ENCODE data around the gene CCDC86.

The CCDC86 gene

DNA sequence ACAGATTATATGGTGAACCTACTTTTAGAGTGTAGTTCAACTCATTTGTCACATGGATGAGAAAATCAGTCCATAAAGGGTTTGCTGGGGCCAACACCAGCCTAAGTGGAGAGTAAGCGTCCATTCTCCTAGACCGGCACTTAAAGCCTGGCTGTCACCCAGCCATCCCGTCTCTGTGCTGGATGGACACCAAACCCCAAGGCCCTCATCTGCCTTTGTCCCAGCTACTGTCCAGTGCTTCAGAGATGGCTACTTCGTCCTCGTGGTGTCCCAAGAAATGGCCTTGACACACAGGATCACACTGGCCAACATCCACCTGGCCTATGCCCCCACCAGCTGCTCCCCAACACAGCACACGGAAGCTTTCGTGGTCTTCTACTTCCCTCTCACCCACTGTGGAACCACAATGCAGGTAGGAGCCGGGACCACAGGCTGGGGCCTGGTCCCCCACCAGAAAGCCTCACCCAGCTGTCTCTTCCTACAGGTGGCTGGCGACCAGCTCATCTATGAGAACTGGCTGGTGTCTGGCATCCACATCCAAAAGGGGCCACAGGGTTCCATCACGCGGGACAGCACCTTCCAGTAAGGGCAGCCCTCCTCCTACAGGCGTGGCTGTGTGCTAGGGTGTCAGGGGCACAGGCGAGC, 28.9 kb downstream of the CCDC86 start:
- no peak for DNase-seq

DNA sequence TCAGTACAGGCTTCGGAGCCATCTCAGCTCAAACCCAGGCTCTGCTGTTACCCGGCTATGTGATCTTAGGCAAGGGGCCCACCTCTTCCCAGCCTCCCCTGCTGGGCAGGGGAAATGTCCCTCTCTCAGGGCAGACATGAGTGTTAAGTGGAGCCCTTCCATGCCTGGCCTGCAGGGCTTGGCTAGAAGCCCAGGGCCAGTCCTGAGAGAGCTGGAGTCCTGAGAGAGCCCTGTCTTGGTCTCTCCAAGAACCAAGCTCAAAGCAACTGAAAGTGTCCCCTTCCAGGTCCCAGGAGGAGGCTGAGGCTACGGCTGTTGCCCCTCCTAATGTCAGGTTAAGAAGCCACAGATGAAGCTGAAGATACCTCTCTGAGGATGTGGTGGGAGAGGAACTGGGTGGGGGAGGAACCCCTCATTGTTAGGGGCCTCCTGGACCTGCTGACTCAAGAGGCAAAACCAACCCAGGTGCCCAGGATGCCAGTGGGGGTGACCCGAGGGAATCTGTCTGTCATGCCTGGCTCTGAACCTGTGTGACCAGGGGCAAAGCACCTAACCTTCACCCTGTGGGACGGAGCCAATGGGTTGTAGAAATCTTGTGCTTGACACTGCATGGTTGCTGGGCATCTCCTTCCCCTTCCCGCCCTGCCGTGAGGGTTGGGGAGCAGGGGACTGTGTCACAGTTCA, 29.6 kb downstream of the CCDC86 start:
- no peak for DNase-seq

GRCh38 chr11:60872124-60872960, 30.4 kb downstream of the CCDC86 start:
- DNase-seq = no peak

DNA sequence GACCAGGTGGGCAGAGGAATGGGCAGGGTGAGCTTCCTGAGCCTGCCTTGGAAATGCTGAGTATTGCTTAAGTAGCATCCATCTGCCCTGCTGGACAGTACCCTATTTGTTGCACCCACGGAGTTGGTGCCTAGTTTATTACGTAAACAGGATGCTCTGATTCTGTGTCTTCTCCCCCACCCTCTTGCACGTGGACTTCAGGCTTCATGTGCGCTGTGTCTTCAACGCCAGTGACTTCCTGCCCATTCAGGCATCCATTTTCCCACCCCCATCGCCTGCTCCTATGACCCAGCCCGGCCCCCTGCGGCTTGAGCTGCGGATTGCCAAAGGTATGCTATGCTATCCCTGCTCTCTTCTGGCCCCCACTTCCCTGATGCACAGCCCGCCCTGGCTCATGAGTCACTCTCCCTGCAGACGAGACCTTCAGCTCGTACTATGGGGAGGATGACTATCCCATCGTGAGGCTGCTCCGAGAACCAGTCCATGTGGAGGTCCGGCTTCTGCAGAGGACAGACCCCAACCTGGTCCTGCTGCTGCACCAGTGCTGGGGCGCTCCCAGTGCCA, 31.1 kb downstream of the CCDC86 start:
- DNase-seq = no peak

DNA sequence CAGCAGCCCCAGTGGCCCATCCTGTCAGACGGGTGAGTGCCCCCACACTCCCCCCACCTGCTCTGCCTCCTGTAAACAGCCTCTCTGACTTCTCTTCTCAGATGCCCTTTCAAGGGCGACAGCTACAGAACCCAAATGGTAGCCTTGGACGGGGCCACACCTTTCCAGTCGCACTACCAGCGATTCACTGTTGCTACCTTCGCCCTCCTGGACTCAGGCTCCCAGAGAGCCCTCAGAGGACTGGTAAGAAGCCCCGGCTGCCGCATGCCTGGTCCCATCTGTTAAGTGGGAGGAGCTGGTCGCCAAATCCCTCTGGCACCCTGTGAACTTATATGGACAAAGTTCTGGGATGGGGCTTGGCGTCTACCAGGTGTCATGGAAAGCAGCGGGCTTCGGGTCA, 31.6 kb downstream of the CCDC86 start:
- no peak for DNase-seq

DNA sequence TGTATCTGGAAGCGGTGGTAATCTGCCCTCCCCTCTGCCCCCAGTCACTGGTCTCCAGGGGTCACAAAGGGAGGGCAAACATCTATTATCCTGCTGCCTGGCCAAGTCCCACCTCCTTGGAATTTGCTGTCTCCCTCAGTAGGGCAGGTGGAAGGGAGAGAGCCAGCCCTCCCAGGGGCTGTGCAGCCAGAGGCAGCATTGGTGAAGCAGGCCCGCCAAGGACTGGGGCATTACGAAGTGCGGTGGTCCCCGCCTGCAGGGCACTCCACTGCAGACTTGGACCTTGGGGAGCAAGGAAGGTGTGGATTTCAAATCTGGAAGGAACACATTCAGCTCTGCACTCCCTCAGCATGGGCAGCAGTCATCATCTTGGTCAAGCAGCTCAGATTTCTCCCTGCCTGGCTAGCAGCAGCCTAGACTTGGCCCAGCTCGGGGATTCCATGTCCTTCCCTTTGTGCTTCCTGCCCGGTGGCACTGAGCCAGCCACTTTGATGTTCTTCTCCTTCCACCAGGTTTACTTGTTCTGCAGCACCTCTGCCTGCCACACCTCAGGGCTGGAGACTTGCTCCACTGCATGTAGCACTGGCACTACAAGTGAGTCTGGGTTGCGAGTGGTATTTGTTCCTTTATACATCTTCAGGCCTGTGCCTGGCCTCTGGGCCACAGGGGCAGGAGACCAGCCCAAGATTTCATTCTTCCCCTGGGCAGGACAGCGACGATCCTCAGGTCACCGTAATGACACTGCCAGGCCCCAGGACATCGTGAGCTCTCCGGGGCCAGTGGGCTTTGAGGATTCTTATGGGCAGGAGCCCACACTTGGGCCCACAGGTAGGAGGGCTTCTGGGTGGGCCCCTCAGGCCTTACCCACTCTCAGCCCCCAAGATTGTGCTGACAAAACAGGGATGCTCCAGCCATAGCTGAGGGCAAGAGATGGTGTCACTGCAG, 32.8 kb downstream of the CCDC86 start:
- DNase-seq = no peak

GRCh38 chr11:60875366-60876167, 33.7 kb downstream of the CCDC86 start:
- DNase-seq = no peak

GRCh38 chr11:60876168-60876485, 34.2 kb downstream of the CCDC86 start:
- DNase-seq = no peak

- no peak for DNase-seq
Observed at GRCh38 chr11:60878245-60879101, 36.6 kb downstream of the CCDC86 start.

- DNase-seq = no peak
Observed at GRCh38 chr11:60879104-60879503, 37.2 kb downstream of the CCDC86 start.

DNA sequence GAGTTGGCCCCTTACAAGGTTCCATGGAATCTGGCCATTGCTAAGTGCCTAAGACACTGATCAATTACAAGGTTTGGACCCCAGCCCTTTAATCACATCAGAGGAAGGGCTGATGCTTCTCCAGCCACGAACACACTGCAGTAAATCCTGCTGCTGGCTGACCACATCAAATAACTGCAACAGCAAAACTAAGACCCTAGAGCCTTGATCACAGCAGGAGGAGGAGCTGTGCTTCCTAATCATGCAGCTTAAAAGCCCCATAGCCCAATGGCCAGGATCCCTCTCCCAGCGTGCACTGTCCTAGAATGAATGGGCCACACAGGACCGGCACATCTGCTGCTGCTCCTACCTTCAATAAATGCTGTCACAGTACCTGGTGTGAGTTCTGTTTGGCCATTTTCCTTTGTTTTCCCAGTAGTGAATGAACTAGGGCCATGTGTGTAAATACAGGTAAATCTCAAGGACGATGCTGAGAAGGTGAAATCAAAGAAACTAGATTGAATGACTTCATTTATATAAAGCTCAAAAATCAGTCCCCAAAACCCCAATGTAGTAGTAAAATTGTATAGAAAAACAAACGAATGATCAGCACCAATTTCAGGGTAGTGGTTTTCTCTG, 38.2 kb downstream of the CCDC86 start:
- DNase-seq = no peak

DNA sequence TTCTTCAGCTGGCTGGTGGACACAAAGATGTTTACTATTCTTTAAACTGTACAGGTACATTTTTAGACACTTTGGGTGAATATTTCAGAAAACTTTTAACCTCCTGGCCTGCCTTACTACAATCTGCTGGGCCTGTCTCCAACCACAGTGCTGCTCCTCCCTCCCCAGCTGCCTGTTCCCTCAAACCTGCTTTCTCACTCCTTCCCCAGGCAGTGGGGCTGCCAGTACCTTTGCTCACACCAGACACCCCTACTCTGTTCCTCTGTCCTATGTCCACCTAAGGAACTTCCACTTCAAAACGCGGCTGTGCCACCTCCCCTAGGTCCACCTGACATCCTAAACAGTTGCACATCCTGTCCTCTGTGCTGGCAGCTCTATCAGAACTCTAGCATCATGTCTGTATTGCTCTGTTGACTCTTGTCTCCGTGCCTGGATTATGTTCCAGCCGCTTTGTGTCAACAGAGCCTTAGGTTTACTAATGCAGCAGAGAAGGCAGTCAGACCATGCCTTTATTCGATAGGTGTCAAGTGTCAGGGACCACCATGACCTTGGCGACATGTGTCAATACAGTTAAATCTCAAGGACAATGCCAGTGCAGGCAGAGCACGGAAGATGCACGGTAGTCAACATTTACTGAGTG, 38.9 kb downstream of the CCDC86 start:
- DNase-seq = no peak

- no peak for DNase-seq
Observed at GRCh38 chr11:60887556-60887955, 45.6 kb downstream of the CCDC86 start.

GRCh38 chr11:60889869-60890311, 48.0 kb downstream of the CCDC86 start:
- DNase-seq = no peak

DNA sequence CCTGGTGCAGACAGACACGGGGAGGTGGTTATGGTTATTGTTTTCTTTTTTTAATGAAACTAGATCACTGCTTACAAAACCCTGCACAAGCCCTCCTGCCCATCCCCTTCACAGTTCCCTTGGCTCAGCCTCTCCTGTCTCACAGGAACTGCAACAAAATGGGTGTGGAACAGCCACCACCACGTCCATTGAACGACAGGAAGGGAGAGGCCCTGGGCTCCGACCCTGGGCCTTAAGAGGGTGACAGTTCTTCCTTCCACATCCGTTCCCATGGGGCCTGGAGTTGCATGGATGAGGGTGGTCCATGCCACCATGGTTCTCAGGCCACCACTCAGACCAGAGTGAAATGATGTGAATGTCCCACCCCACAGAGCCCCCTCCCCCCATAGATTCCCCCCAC, 48.8 kb downstream of the CCDC86 start:
- no peak for DNase-seq

DNA sequence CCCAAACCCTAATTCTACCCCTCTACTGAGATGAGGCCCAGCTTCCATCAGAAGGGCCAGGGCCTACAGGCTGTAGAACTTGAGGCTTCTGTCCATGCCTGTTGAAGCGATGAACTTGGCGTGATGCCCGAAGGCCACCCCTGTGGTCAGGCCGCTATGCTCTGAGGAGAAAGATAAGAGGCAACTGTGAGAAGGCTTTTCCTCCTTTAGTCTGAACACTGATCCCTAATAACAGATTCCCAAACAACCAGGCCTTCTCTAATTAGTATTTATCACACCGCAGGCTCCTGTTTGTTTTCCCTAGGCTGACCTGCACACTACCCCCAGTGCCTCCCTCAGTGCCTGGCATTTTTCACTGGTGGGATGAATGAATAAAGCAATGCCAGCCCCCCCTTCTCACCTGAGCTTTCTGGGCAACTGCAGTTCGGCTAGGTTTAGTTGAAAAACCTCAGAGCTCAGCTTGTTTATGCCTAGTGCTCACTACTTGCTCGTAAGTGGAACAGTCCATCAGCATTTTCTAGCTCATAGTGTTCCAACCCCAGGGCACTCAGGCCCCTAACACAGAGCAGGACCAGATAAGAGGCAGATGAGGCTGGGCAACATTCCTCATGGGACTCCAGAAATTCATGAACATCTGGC, 49.3 kb downstream of the CCDC86 start:
- no peak for DNase-seq

DNA sequence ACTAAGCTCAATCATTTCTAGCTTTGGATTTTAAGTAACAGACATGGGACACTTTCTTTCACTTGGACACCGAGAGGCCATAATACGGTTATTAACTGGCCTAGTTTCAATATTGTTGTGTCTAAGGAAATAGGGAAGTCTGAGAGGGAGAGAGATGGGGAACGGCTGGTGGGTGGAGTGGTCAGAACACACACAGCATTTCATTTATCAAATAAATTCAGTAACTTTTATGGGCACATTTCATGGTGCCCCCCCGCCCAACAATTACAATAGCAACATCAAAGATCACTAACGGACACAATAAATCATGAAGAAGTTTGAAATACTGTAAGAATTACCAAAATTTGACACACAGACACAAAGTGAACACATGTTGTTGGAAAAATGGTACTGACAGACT, 53.8 kb downstream of the CCDC86 start:
- DNase-seq = no peak

DNA sequence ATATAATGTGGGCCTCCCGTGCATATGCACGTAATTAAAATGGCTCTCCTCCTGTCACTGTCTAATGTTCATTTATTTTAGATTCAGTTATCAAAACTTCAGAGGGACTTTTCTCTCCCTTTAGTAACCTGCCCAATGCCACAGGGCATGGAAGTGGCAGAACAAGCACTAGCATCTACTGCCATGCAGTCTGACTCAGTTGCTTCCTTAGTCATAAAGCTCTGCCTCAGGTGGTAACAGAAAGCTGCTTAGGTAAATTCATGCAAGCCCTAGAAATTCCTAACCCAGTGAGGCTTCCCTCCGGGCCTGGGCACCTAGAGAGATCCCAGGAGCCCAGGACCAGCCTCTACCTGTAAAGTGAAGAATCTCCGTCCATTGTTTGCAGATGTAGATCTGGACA, 55.6 kb downstream of the CCDC86 start:
- no peak for DNase-seq
